ENCODE measurements around the gene SKAP2.

SKAP2 gene

DNA sequence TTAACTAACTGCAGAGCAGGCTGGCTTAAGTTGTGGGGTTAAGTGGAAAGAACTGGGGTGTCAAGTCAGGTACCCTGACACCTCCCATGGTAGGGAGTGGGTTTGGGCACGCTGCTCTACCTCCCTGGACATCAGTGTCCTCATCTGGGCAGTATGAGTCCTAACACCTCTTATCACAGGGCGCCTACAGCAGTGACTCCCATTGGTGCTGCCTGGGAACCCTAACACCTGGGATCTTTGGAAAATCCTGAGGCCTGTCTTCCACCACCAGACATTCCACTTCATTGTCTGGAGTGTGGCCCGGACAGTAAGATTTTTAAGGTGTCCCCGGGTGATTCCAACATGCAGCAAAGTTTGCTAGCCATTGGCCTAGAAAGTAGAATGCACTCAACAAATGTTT, 239.1 kb downstream of the SKAP2 start:
- no peak for TF ChIP-seq CTCF (IDR thresholded peaks at IDR 0.05; ENCODE audit: extremely low read depth, missing control alignments)
- DNase-seq (ENCODE audit: low spot score): no peak

DNA sequence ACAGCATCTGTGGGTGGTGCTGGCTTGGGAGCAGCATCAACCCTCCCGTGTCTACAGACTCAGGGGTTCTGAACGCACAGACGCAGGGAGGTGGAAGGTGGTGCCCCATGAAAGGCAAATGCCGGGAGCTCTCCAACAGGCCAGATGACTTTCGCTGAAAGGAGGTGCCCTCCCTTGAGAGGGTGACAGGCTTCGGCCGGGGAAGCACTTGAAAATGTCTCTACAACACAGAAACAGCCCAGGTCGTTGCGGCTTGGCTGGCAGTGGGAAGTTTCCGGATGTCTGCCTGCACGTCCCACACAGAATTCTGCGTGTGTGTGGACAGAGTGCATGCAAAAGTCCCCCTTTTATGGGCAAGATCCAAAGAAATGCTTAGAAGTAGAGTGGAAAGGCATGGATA, 239.6 kb downstream of the SKAP2 start:
- no peak for TF ChIP-seq CTCF (IDR thresholded peaks at IDR 0.05; ENCODE audit: extremely low read depth, missing control alignments)
- no peak for DNase-seq (ENCODE audit: low spot score)

GRCh38 chr7:26624431-26624830, 240.0 kb downstream of the SKAP2 start:
- no peak for TF ChIP-seq CTCF (IDR thresholded peaks at IDR 0.05; ENCODE audit: extremely low read depth, missing control alignments)
- DNase-seq (ENCODE audit: low spot score): no peak

DNA sequence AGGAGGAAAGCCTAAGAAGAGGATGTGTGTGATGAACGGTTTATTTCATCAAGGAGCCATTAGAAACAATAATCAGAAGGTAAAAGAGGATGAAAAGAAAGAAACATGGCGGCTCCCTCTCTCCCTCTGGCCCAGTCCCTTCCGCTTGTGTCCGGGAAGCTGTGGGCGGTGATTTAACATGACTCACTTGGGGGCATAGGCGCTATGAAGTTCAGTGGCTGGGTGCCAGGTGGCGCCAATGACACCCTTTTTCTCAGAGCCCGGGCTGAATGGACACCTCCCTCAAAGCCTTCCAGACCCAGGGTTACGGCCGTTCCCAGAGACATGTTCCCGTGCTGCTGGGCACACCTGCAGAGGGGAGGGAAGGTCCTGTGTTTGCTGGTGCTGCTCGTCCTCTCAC, 244.0 kb downstream of the SKAP2 start:
- DNase-seq (ENCODE audit: low spot score): no peak
- TF ChIP-seq CTCF (IDR thresholded peaks at IDR 0.05; ENCODE audit: extremely low read depth, missing control alignments): no peak

- DNase-seq (ENCODE audit: low spot score): no peak
- no peak for TF ChIP-seq CTCF (IDR thresholded peaks at IDR 0.05; ENCODE audit: extremely low read depth, missing control alignments)
These were observed 244.9 kb downstream of the SKAP2 start for GRCh38 chr7:26619348-26619984.

DNA sequence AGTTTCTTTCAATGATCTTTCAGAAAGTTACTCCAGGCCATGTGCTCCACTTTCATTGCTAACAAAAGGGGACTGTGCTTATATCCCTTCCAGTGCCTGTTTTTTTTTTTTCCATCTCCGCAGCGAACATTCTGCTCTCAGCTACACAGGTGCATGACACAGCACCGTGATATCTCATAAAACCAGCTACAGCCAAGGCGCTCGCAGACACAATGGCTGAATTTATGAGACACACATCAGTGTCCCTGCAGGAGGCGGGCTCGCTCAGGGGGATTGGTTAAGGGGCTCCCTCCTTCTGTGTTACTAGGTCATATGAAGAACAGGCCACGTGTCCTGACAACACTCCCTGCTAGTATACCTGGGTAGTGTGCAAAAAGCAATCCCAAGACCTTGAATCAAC, 245.5 kb downstream of the SKAP2 start:
- TF ChIP-seq CTCF (IDR thresholded peaks at IDR 0.05; ENCODE audit: extremely low read depth, missing control alignments): no peak
- DNase-seq (ENCODE audit: low spot score): no peak

GRCh38 chr7:26618449-26618848, 245.9 kb downstream of the SKAP2 start:
- no peak for DNase-seq (ENCODE audit: low spot score)
- TF ChIP-seq CTCF (IDR thresholded peaks at IDR 0.05; ENCODE audit: extremely low read depth, missing control alignments): no peak

All from GM20000 (cell line).